HG03460 (cell line): ENCODE results near the gene EEIG1.

Source experiments
- ATAC-seq: cut with Tn5 transposase; IDR thresholded peaks from one replicate; pipeline ENCODE4 v1.9.1; 2021; ENCODE audit not compliant: unreplicated experiment

The EEIG1 gene

GRCh38 chr9:128001779-128002298, 21.1 kb upstream of the EEIG1 start:
- no peak for ATAC-seq

- no peak for ATAC-seq
Measured at GRCh38 chr9:128001151-128001778, 20.5 kb upstream of the EEIG1 start.

DNA sequence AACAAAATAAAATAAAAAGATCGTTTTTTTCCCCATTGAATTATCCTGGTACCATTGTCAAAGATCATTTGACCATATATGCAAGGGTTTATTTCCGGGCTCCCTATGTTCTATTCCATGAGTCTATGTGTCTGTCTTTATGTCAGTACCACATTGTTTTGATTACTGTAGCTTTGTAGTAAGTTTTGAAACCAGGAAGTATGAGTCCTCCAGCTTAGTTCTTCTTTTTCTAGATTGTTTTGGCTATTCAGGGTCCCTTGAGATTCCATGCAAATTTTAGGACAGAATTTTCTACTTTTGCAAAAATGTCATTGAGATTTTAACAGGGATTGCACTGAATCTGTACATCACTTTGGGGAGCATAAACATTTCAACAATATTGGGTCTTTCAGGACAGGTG, 18.7 kb upstream of the EEIG1 start:
- no peak for ATAC-seq

DNA sequence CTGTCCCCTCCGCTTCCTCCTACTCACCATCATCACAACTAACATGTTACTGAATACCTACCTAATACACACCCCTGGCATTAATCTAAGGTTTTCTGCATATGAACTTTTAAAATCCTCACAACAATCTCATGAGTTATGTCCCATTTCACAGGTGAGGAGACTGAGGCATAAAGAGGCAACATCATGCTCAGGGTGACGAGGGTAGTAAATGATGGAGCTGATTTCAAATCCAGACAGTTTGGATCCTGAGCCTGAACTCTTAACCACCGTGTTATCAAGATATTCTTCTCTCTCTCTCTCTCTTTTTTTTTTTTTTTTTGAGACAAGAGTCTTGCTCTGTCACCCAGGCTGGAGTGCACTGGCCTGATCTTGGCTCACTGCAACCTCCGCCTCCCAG, 12.9 kb upstream of the EEIG1 start:
- no peak for ATAC-seq

DNA sequence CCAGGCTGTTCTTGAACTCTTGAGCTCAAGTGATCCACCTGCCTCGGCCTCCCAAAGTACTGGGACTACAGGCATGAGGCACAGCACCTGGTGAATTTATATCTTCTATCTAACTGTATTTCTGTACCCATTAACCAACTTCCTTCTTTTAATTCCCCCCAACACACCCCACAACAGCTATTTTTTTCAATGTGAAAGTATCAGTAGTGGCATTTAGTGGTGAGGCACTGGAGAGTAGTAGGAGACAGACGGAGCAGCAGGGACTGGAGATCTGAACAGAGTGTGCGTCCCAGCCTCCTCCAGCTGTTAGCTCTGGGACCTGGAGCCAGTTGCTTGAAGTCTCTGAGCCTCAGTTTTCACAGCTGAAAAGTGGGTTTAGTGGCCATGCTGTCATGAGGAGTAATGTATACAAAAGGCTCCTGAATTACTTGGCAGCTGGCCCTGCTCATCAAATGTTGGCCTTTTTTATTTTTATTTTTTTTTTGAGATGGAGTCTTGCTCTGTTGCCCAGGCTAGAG, 11.0 kb upstream of the EEIG1 start:
- ATAC-seq = no peak

DNA sequence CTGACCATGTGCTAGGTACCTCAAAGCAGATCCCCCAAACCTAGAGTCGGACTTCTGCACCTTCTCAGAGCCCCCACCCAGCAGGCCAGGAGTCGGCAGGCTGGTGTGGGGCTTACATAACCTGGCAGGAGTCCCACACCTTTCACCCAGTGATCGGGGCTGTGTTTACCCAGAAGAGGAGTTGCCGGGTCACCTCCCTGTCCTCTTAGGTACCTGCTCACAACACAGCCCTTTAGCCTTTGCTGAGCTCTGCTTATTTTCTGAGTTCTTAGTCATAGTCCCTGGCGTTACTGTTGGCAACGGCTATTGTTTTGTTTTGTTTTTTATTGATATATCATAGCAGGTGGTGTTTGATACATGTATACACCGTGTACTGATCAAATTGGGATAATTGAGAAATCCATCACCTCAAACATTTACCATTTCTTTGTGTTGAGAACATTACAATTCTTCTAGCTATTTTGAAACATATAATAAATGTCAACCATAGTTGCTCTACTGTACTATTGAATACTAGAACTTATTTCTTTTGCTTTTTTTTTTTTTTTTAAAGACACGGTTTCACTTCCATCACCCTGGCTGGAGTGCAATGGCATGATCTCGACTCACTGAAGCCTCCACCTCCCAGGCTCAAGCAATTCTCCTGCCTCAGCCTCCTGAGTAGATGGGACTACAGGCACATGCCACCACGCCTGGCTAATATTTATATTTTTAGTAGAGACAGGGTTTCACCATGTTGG, 10.4 kb upstream of the EEIG1 start:
- no peak for ATAC-seq

GRCh38 chr9:127990554-127990953, 9.8 kb upstream of the EEIG1 start:
- no peak for ATAC-seq

DNA sequence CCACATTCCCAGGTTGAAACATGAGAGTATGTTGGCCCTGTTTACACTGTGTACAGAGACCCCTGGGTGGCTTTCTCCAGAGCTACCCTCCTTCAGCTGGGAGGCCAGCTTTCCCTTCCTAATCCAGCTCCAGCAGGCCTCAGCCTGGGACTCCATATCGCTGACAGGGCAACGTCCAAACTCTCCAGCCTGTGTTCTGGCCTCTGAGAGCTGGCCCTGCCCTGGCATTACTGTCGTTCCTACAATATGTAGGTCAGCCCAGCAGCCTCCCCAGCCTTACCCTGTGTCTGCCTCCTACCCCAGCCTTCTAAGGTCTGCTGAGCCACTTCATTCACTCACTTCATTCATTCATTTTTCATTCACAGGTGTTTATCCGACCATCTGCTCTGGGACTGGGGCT, 8.3 kb upstream of the EEIG1 start:
- ATAC-seq = no peak

- no peak for ATAC-seq
Measured at GRCh38 chr9:127987103-127987614, 6.4 kb upstream of the EEIG1 start.

- no peak for ATAC-seq
Measured at GRCh38 chr9:127985011-127985410, 4.2 kb upstream of the EEIG1 start.

- peak; percentile 32 for ATAC-seq
Measured at GRCh38 chr9:127983847-127984289, 3.1 kb upstream of the EEIG1 start.

- no peak for ATAC-seq
Measured at GRCh38 chr9:127982912-127983311, 2.1 kb upstream of the EEIG1 start.

GRCh38 chr9:127981559-127982121, 851 bp upstream of the EEIG1 start:
- ATAC-seq = no peak

DNA sequence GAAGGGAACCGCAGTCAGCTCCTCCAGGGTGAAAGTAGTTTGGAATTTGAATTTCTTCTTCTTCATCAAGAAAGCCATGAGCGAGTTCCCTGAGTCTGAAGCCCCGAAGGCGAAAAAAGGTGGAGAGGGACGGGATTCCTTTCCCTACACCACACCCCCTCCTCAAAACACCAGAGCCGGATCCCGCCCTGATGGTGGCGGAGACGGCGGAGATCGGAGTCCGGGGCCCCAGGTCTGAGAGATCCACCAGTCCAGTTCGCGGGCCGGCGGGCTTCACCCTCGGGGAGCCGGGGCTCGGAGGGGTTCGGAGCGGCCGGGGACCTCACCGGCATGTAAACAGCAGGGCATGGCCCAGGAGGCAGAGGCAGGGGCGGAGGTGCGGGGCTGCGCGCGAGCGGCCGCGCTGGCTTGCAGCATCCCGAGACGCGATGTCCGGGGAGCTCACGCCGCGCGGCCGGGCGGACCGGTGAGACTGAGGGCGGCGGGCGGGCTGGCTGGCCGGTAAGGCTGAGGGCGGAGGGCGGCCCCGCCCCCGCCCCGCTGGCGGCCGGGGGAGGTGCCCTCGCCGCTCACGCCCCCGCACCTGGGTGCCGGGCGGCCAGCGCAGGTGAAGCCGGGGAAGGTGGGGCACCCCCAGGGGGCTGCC, 606 bp downstream of the EEIG1 start:
- ATAC-seq = peak; percentile 29

DNA sequence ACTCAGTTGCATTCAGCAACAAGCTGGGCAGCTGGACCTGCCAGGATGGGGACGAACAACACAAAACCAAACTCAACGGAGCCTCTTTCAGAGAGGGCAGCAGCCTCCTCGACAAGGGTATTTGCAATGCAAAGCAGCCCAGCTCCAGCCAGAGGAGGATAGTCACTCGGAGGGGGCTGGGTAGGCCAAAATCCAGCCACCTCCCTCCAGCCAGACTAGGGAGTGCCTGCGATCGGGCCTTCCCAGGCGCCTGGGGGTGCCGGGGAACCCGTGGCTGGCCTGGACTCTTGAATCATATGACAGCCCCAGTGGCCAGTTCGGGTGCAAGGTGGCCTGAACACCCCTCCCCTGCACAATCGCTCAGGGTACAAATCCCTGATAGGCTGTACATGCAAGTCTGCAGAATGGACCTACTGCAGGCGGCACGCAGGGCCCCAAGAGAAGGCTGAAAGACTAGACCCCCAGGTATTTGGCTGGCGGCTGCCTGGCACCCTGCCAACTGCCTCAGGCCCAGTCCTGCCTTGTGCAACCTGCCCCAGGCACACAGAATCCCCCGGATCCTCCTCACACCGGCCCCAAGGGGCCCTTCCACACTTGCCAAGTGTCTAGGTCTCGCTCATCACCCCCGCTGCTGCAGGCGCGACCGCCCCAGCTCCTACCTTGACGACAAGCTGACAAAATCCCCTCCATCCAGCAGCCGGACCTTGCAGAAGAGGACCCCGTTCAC, 1.3 kb downstream of the EEIG1 start:
- no peak for ATAC-seq

- no peak for ATAC-seq
Measured at GRCh38 chr9:127979015-127979332, 1.8 kb downstream of the EEIG1 start.

DNA sequence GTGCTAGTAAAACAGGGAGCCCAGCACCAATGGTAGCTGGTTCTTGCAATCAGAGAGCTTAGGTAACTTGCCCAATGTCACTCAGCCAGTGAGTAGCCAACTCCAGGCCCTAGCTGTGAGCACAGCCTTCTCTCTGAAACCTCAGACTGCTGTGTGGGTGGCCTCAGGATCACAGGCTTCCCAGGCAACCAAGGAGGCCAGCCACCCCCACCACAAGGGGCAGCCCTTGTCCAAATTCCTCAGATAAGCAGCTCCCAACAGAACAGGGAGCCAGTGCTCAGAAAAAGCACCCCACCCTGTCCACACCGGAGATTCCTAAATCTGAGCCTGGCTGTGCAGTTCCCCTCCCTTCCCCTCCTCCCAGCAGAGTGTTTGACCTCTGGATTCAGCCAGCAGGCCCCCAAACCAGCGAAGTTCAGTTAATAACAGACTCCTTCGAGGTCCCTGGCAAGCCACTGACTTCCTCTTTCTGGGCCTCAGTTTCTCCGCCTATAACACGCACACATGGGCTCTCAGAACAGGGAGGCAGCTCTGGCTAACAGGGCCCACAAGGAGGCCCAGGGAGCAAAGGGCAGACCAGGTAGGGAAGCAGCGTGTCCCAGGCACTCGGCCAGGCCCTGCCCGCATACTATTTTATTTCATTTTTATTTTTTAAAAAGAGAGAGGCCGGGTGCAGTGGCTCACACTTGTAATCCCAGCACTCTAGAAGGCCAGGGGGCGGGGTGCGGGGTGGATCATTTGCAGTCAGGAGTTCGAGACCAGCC, 2.7 kb downstream of the EEIG1 start:
- ATAC-seq = no peak

DNA sequence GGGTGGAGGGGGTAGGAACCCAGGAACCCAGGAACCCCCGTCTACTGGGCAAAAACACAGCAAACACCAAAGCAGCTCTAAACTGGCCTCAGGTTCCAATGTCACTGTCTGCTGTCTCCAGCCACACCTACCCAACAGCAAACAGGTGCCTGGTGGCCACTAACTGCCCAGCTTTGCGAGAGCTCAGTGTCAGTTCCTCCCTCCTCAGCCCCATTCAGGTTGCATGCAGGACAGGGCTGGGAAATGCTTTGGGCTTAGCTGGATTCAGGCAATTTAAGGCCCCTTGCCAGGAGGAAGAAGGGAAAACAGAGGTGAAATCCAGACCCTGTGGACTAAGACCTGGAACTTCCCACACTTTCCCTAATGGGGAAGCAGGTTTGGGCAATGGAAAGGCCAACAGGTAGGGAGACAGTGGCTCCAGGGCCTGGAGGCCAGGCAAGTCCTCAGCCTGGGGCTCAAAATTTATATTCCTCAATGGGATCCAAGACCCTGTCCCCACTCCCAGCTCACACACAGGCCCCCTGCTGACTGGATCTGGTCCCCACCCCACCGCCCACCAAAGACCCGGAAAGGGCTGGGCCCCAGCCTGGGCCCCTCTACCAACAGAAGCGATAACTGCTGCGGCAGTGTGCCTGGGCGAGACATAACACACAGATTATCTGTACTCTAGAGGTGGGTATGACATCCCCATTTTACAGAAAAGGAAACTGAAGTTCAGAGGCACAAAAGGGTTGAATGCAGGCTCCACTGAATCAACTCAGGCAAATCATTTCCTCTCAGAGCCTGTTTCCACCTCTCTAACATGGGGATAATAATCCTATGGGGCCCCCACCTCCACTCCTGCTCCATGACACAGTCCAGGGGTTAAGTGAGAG, 3.5 kb downstream of the EEIG1 start:
- ATAC-seq = no peak

DNA sequence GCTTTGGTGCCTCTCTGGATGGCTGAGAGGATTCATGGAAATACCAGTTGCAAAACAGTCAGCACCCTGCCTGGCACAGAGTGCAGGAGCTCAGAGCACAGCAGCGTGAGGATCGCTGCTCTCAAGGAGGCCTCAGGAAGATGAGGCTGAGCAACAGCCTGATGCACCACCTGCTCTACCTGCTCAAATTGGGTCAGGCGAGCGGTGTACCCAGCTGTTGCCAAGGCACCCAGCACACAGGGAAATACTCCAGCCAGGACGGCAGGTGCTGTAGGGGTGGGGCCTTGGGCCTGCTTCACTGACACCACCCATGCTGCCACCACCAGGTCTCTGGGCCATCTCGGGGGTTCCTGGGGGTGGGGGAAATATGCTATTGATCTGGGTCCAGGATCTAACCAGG, 4.3 kb downstream of the EEIG1 start:
- no peak for ATAC-seq
